SK-N-MC (cell line): ENCODE data around the gene MAPK1IP1L.
A peak's percentile ranks its signal among the peaks of the same experiment; 100 is the strongest.
"Not testable (repeated sequence)": the region's sequence is repeated elsewhere in the genome, so short reads cannot be mapped to it uniquely, and the experiment has no call there.

Source experiments
- DNase-seq: peaks from one replicate; pipeline ENCODE4 v3.0.0-alpha.2; 2011; ENCODE audit warnings: low read depth, low spot score
- H3K27ac ChIP-seq: fragments of 200-600 bp; sonication (generic); 2 replicates; pipeline ENCODE4 v1.5.1; 2016; ENCODE audit warnings: mixed run types
- H3K36me3 ChIP-seq: fragments of 200-600 bp; sonication (generic); 2 replicates; pipeline ENCODE4 v1.6.1; 2017; ENCODE audit warnings: antibody characterized with exemption, low read length, mixed read lengths; ENCODE audit not compliant: insufficient read depth
- H3K4me3 ChIP-seq: fragments of 200-600 bp; sonication (generic); 2 replicates; pipeline ENCODE4 v1.5.1; 2016
- H3K9ac ChIP-seq: fragments of 200-600 bp; sonication (generic); 2 replicates; pipeline ENCODE4 v1.8.0; 2017; ENCODE audit warnings: mixed run types, mixed read lengths; ENCODE audit not compliant: insufficient read length
- H3K9me3 ChIP-seq: fragments of 200-600 bp; sonication (generic); 2 replicates; pipeline ENCODE4 v1.6.1; 2017; ENCODE audit warnings: low read depth, mild to moderate bottlenecking, antibody characterized with exemption, low read length, moderate library complexity, mixed read lengths
- EZH2 ChIP-seq: fragments of 200-600 bp; sonication (generic); IDR thresholded peaks from one replicate; pipeline ENCODE4 v1.6.1; 2017; ENCODE audit warnings: antibody characterized with exemption
- FOXP2 ChIP-seq: optimal IDR thresholded peaks from 2 replicates; pipeline ENCODE3; 2011; ENCODE audit warnings: mild to moderate bottlenecking, moderate library complexity; ENCODE audit not compliant: insufficient read depth; ENCODE audit errors: extremely low read length, control extremely low read depth
- POLR2AphosphoS5 ChIP-seq: IDR thresholded peaks from 2 replicates; pipeline ENCODE4 v1.6.1; 2012; ENCODE audit warnings: mild to moderate bottlenecking, low read depth, low read length, borderline replicate concordance

The MAPK1IP1L gene

GRCh38 chr14:55028476-55028875 is 23.0 kb upstream of the MAPK1IP1L start:
- DNase-seq = no peak
- TF ChIP-seq FOXP2 (no peak), POLR2AphosphoS5 (no peak), EZH2 (no peak)
- H3K9ac ChIP-seq = peak overlapping the region; percentile 97
- H3K27ac ChIP-seq = no peak overlapping the region
- H3K4me3 ChIP-seq = peak overlapping the region; percentile 88
- peaks cover 9% of the 10 kb centered on the region for H3K36me3 ChIP-seq
- no peaks in the 10 kb centered on the region for H3K9me3 ChIP-seq

GRCh38 chr14:55031190-55031589 is 20.3 kb upstream of the MAPK1IP1L start:
- H3K27ac ChIP-seq = peak overlapping the region; percentile 64
- peaks cover 14% of the 10 kb centered on the region for H3K36me3 ChIP-seq
- H3K4me3 ChIP-seq = peak overlapping the region; percentile 22
- H3K9ac ChIP-seq = peak overlapping the region; percentile 55
- DNase-seq = no peak
- H3K9me3 ChIP-seq = no peaks in the 10 kb centered on the region
- TF ChIP-seq POLR2AphosphoS5 (no peak), FOXP2 (no peak), EZH2 (no peak)

- H3K4me3 ChIP-seq, DNase-seq, H3K27ac ChIP-seq, H3K9ac ChIP-seq, H3K9me3 ChIP-seq: not testable (repeated sequence)
- H3K36me3 ChIP-seq = peaks cover 31% of the 10 kb centered on the region
These were observed 13.5 kb upstream of the MAPK1IP1L start for GRCh38 chr14:55037995-55038394.

- Histone ChIP-seq H3K36me3 (peaks cover 38% of the 10 kb centered on the region), H3K4me3 (no peak overlapping the region), H3K27ac (no peak overlapping the region), H3K9ac (no peak overlapping the region), H3K9me3 (no peaks in the 10 kb centered on the region)
- DNase-seq = no peak
- TF ChIP-seq FOXP2 = no peak
These were observed 12.7 kb upstream of the MAPK1IP1L start for GRCh38 chr14:55038708-55039107.

GRCh38 chr14:55043528-55043927 is 7.9 kb upstream of the MAPK1IP1L start:
- no peak for DNase-seq
- Histone ChIP-seq H3K36me3 (peaks cover 16% of the 10 kb centered on the region), H3K27ac (no peak overlapping the region), H3K9ac (no peak overlapping the region), H3K9me3 (no peaks in the 10 kb centered on the region), H3K4me3 (no peak overlapping the region)
- TF ChIP-seq FOXP2 = no peak
- TF ChIP-seq EZH2 = no peak
- no peak for TF ChIP-seq POLR2AphosphoS5

GRCh38 chr14:55045087-55045486 is 6.4 kb upstream of the MAPK1IP1L start:
- Histone ChIP-seq H3K36me3 (peaks cover 16% of the 10 kb centered on the region), H3K9ac (no peak overlapping the region), H3K4me3 (no peak overlapping the region), H3K9me3 (no peaks in the 10 kb centered on the region), H3K27ac (no peak overlapping the region)
- no peak for TF ChIP-seq EZH2
- no peak for TF ChIP-seq POLR2AphosphoS5
- no peak for TF ChIP-seq FOXP2
- no peak for DNase-seq

- Histone ChIP-seq H3K36me3 (peaks cover 16% of the 10 kb centered on the region), H3K27ac (peak overlapping the region; percentile 77), H3K9ac (peak overlapping the region; percentile 38), H3K4me3 (peak overlapping the region; percentile 59), H3K9me3 (no peaks in the 10 kb centered on the region)
- peak; percentile 83 for DNase-seq
- TF ChIP-seq EZH2 (no peak), POLR2AphosphoS5 (peak; percentile 59; the same call in 1 of the 2 replicates), FOXP2 (no peak)
These were observed 4.0 kb upstream of the MAPK1IP1L start for GRCh38 chr14:55047301-55048053.

- H3K9ac ChIP-seq = peak overlapping the region; percentile 6
- DNase-seq = peak; percentile 74
- H3K27ac ChIP-seq = peak overlapping the region; percentile 77
- peaks cover 19% of the 10 kb centered on the region for H3K36me3 ChIP-seq
- H3K4me3 ChIP-seq = peak overlapping the region; percentile 59
- no peaks in the 10 kb centered on the region for H3K9me3 ChIP-seq
- TF ChIP-seq FOXP2 (peak; percentile 56), EZH2 (no peak), POLR2AphosphoS5 (peak; percentile 40; the same call in 1 of the 2 replicates)
These were observed 2.5 kb upstream of the MAPK1IP1L start for GRCh38 chr14:55048900-55049436.

GRCh38 chr14:55051165-55051422 is 353 bp upstream of the MAPK1IP1L start:
- peaks cover 35% of the 10 kb centered on the region for H3K36me3 ChIP-seq
- DNase-seq = no peak
- no peaks in the 10 kb centered on the region for H3K9me3 ChIP-seq
- H3K27ac ChIP-seq = peak overlapping the region; percentile 95
- TF ChIP-seq EZH2 (no peak), POLR2AphosphoS5 (no peak), FOXP2 (no peak)
- H3K9ac ChIP-seq = peak overlapping the region; percentile 56
- H3K4me3 ChIP-seq = peak overlapping the region; percentile 99
